ENCODE measurements around the gene RNF135. TPM values are rescaled to one million over a fixed set of nuclear protein-coding genes. Genes with fewer than 3 reads are reported as not detected.

The RNF135 gene
- 5.4 and 6.3 TPM in 2 replicates for total RNA-seq (ENCODE audit: low replicate concordance)

GRCh38 chr17:30970831-30971567 lies at the start of gene RNF135:
RNF135 (plus strand) TSS chr17:30971039; CDS start chr17:30971074, 35 bp downstream.

GRCh38 chr17:30921544-30922196 lies 49.2 kb upstream of the RNF135 start, which contains the start of gene ADAP2:
ADAP2 (plus strand) TSS chr17:30921945; CDS start chr17:30922015, 70 bp downstream.

Other genes with a start within 250 kb of the RNF135 start
- 8.9 and 9.8 TPM in 2 replicates for gene CRLF3, start 146.3 kb upstream of the RNF135 start, total RNA-seq (ENCODE audit: low replicate concordance)
- gene ATAD5, start 139.1 kb upstream of the RNF135 start, total RNA-seq (ENCODE audit: low replicate concordance): 0.23 and 0.83 TPM in 2 replicates
- gene TEFM, start 64.8 kb upstream of the RNF135 start, total RNA-seq (ENCODE audit: low replicate concordance): 5.1 and 8.8 TPM in 2 replicates
- gene ADAP2, start 49.1 kb upstream of the RNF135 start, total RNA-seq (ENCODE audit: low replicate concordance): 0.30 and 2.0 TPM in 2 replicates
- gene NF1, start 123.9 kb downstream of the RNF135 start, total RNA-seq (ENCODE audit: low replicate concordance): 35.4 and 36.6 TPM in 2 replicates